MG63 (cell line): ENCODE results near the gene C16orf54. TPM values are rescaled to one million over a fixed set of nuclear protein-coding genes. Genes with fewer than 3 reads are reported as not detected.
"Not testable (repeated sequence)": the region's sequence is repeated elsewhere in the genome, so short reads cannot be mapped to it uniquely, and the experiment has no call there.

ENCODE experiments used
- DNase-seq: peaks from one replicate; pipeline ENCODE4 v3.0.0-alpha.2; 2020
- H3K27me3 ChIP-seq: fragments of 250-450 bp; sonication (Bioruptor Pico); 2 replicates; pipeline ENCODE4 v1.5.1; 2020; ENCODE audit warnings: mild to moderate bottlenecking, moderate library complexity
- H3K36me3 ChIP-seq: fragments of 250-450 bp; sonication (Bioruptor Pico); 2 replicates; pipeline ENCODE4 v1.5.1; 2020; ENCODE audit warnings: mild to moderate bottlenecking, moderate library complexity
- H3K4me3 ChIP-seq: fragments of 250-450 bp; sonication (Bioruptor Pico); 2 replicates; pipeline ENCODE4 v1.5.1; 2020; ENCODE audit warnings: mild to moderate bottlenecking, moderate library complexity
- H3K9me3 ChIP-seq: fragments of 250-450 bp; sonication (Bioruptor Pico); 2 replicates; pipeline ENCODE4 v1.5.1; 2020; ENCODE audit warnings: mild to moderate bottlenecking, moderate library complexity
- total RNA-seq: library from RNA; depleted of rRNA; stranded (reverse); fragments of >200 nt; shearing (Covaris generic); gene quantifications from 2 replicates; pipeline ENCODE4 v1.2.3, GENCODE V29; 2014; ENCODE audit warnings: low replicate concordance

C16orf54 gene
- total RNA-seq, 1 experiment from 2014 or later = not detected

DNA sequence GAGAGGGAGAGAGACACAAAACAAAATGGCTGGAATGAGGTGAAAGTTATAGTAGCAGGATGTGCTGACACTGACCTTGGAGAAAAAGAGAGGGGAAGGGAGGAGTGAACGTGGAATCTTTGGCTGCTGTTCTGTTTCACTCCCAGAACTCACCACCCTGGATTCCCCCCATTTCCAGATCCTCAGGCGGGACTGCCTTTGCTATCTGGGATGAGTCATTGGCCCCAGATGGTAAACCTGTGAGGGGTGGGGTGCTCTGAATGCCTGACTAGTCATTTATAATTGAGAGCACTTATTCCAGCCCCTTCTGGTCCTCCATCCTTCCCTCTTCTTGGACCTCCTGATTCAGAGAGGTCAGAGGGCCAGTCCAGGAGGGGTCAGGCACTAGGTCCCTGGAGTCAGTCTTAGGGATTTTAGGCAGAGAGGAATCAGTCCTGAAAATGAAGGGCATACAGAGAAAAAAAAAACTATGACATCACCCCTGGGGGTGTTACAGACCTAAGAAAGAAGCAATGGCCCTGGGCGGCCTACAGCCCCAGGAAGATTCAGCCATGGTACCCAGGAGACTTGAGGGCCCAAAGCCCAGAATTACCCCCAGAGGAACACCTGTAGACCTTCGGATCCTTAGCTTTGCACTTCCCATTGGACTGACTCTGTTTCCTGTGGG lies 30.1 kb upstream of the C16orf54 start:
- Histone ChIP-seq H3K36me3 (no peaks in the 10 kb centered on the region), H3K27me3 (peaks cover 2% of the 10 kb centered on the region; the same call in 1 of the 2 replicates), H3K9me3 (no peaks in the 10 kb centered on the region), H3K4me3 (no peak overlapping the region)
- peak; percentile 47 for DNase-seq

DNA sequence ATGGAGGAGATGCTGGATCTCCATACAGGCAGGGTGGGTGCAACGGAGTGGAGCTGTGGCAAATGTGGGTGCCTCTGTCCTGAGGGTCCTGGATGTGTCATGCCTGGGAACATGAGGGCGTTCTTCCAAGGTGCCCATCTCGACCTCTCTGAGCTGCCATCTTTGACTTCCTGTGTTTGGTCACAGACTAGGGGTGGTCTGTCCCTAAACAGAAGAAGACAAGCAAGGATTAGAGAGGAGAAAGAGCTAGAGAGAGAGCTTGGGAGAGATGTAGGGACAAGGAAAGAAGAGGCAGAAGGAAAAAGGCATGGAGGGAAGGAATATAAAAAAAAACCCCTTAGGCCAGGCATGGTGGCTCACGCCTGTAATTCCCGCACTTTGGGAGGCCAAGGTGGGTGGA lies 28.9 kb upstream of the C16orf54 start:
- H3K27me3 ChIP-seq = no peaks in the 10 kb centered on the region; the same call in 1 of the 2 replicates
- no peaks in the 10 kb centered on the region for H3K36me3 ChIP-seq
- DNase-seq = no peak

GRCh38 chr16:29772330-29772729 lies 26.5 kb upstream of the C16orf54 start:
- not testable (repeated sequence) for H3K27me3 ChIP-seq, H3K9me3 ChIP-seq, DNase-seq, H3K36me3 ChIP-seq, H3K4me3 ChIP-seq

More for the DNA sequence above, 28.9 kb upstream of the C16orf54 start:
- Histone ChIP-seq H3K4me3 (no peak overlapping the region), H3K9me3 (no peaks in the 10 kb centered on the region)

DNA sequence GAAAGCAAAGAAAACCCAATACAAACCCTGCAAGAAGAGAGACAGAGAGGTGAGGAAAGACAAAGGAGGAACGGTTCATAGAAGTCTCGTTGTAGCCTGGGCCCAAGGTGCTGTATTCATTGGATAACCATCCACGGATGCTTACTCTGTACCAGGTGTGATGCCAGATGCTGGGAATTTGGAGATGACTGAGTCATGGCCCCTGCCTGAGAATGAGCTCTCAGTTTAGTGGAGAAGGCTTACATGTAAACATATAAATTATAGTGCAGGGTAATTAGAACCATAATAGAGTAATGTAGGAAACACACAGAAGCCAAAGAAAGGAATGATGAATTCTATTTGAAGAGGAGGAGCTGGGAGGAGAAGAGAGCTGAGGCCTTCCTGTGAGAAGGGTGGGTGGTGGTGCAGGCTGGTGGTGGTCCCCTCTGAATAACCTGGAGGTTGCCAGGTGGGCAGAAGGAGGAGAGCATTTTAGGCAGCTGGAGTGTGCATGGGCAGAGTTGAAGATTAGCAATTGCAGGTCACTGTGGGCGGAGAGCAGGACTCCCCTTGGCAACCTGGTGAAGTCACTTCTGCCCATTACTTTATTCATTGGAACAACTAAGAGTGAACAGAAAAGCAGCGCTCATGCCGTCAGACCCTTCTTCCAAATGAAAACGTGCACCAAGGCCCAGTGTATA lies 24.6 kb upstream of the C16orf54 start:
- no peaks in the 10 kb centered on the region; the same call in 1 of the 2 replicates for H3K27me3 ChIP-seq
- no peaks in the 10 kb centered on the region for H3K9me3 ChIP-seq
- DNase-seq = no peak
- no peak overlapping the region for H3K4me3 ChIP-seq
- no peaks in the 10 kb centered on the region for H3K36me3 ChIP-seq

DNA sequence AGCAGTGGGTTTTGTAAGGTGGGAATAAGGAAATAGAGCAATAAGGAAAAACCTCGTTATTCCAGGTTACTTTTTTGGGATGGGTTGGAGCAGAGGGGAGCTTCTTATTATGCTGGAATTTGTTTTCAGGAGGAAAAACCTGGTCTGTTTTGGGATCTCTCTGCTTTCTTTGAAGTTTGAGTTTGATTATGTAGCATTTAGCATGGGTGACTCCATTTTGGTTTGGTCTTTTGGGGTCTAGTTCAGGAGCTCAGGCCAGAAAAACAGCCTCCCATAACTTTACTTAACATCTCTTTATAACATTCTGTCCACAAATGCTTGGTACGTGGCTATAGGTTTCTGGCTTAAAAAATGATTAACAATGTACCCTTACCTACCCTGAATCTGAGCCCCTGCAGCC lies 23.7 kb upstream of the C16orf54 start:
- H3K9me3 ChIP-seq = no peaks in the 10 kb centered on the region
- H3K36me3 ChIP-seq = no peaks in the 10 kb centered on the region
- H3K4me3 ChIP-seq = no peak overlapping the region
- H3K27me3 ChIP-seq = no peaks in the 10 kb centered on the region; the same call in 1 of the 2 replicates
- DNase-seq = no peak

DNA sequence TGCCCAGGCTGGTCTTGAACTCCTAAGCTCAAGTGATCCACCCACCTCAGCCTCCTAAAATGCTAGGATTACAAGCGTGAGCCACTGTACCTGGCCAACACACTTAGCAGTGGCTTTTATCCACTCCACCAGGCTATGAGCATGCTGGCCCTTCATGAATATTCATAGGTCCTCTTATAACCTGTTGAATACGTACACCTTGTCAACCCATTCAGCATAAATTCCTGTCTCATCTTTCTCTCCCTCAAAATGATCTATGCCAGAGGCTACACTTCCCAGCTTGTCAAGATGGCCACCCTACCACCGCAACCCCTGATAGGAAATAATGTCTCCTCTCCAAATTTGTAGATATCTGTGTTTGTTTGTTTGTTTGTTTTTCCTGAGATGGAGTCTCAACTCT lies 21.3 kb upstream of the C16orf54 start:
- H3K27me3 ChIP-seq = no peaks in the 10 kb centered on the region; the same call in 1 of the 2 replicates
- H3K36me3 ChIP-seq = no peaks in the 10 kb centered on the region
- no peak for DNase-seq
- H3K9me3 ChIP-seq = no peaks in the 10 kb centered on the region
- H3K4me3 ChIP-seq = no peak overlapping the region

- H3K9me3 ChIP-seq = no peaks in the 10 kb centered on the region
- H3K27me3 ChIP-seq = no peaks in the 10 kb centered on the region
- DNase-seq = no peak
- H3K4me3 ChIP-seq = no peak overlapping the region
- H3K36me3 ChIP-seq = no peaks in the 10 kb centered on the region
These were observed 20.8 kb upstream of the C16orf54 start for GRCh38 chr16:29766571-29766970.

DNA sequence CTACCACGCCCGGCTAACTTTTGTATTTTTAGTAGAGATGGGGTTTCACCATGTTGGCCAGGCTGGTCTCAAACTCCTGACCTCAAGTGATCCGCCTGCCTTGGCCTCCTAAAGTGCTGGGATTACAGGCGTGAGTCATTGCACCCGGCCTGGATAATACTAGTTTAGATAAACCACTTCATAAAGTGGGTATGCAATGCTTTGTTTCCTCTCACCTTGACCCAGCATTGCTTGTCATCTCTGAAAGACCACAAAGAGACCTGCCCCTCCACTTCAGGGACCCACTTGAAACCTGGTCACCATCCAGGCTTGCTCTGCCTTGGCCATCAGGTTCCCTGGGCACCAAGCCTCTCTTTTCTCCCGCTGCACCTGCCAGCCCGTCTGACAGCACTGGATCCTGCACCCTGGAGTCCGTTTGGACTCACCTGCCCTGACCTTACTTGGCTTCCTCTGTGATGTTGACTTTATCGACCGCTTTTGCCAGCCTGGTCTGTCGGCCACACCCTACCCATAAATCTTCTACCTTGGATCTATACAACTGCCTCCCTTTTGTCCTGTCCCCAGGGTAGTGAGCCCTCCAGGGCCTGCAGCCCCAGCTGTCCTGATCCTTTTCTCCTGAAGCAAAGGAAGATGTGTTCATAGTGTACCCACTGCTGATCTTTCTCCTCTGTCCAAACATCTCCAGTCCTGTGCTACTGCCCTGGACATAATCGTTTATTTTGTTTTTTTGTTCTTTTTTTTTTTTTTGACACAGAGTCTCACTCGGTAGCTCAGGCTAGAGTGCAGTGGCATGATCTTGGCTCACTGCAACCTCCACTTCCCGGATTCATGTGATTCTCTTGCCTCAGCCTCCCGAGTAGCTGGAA lies 19.6 kb upstream of the C16orf54 start:
- Histone ChIP-seq H3K27me3 (no peaks in the 10 kb centered on the region), H3K36me3 (no peaks in the 10 kb centered on the region), H3K9me3 (no peaks in the 10 kb centered on the region), H3K4me3 (no peak overlapping the region)
- DNase-seq = peak; percentile 35

DNA sequence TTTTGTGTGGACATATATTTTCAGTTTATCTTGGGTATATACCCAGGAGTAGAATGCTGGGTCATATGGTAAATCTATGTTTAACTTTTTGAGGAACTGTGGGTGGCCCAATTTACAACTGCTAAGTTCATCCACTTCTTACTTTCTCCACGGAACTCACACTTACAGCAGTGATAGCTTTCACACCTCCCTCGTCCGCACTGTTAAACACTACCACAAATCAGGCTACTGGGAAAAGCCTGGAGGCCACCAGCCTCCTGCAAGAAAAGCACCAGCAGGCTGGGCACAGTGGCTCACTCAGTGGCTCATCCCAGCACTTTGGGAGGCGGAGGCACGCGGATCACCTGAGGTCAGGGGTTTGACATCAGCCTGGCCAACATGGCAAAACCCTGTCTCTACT lies 17.5 kb upstream of the C16orf54 start:
- no peaks in the 10 kb centered on the region for H3K27me3 ChIP-seq
- H3K36me3 ChIP-seq = no peaks in the 10 kb centered on the region
- DNase-seq = no peak
- H3K9me3 ChIP-seq = no peaks in the 10 kb centered on the region
- H3K4me3 ChIP-seq = no peak overlapping the region

DNA sequence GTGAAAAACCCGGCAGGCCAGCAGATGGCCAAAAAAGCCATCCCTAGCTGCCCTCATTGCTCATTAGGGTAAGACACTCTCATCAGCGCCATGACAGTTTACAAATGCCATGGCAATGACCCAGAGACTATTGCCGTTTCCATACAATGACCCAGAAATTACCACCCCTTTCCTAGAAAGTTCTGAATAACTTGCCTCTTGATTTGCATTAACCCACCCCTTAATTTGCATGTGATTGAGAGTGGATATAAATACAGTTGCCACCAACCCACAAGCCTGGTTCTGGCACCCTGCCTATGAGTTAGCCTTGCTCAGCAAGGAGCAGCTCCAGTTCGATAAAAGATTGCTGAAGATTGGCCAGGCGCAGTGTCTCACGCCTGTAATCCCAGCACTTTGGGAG lies 16.1 kb upstream of the C16orf54 start:
- Histone ChIP-seq H3K9me3 (no peaks in the 10 kb centered on the region), H3K27me3 (no peaks in the 10 kb centered on the region), H3K36me3 (no peaks in the 10 kb centered on the region), H3K4me3 (no peak overlapping the region)
- DNase-seq = no peak

DNA sequence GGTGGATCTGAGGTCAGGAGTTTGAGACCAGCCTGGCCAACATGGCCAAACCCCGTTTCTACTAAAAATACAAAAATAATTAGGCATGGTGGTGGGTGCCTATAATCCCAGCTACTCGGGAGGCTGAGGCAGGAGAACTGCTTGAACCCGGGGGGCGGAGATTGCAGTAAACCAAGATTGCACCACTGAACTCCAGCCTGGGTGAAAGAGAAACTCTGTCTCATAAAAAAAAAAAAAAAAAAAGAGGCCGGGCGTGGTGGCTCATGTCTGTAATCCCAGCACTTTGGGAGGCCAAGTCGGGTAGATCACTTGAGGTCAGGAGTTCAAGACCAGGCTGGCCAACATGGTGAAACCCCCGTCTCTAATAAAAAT lies 15.5 kb upstream of the C16orf54 start:
- H3K36me3 ChIP-seq, DNase-seq, H3K9me3 ChIP-seq, H3K27me3 ChIP-seq, H3K4me3 ChIP-seq: not testable (repeated sequence)

- no peaks in the 10 kb centered on the region for H3K36me3 ChIP-seq
- no peaks in the 10 kb centered on the region for H3K9me3 ChIP-seq
- no peaks in the 10 kb centered on the region for H3K27me3 ChIP-seq
- no peak overlapping the region for H3K4me3 ChIP-seq
- no peak for DNase-seq
These were observed 14.9 kb upstream of the C16orf54 start for GRCh38 chr16:29760567-29761279.

GRCh38 chr16:29757950-29758466 lies 12.2 kb upstream of the C16orf54 start:
- DNase-seq = peak; percentile 34
- no peaks in the 10 kb centered on the region for H3K27me3 ChIP-seq
- no peaks in the 10 kb centered on the region for H3K9me3 ChIP-seq
- no peaks in the 10 kb centered on the region for H3K36me3 ChIP-seq
- no peak overlapping the region for H3K4me3 ChIP-seq

DNA sequence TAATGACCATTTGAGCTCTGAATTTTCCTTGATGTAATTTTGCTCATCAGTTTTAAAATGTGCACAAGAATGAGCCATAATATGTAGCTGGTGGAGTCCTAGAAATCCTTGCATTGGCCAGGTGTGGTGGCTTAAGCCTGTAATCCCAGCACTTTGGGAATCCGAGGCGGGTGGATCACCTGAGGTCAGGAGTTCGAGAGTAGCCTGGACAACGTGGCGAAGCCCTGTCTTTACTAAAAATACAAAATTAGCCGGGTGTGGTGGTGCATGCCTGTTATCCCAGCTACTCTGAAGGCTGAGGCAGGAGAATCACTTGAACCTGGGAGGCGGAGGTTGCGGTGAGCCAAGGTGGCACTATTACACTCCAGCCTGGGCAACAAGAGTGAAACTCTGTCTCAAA lies 11.3 kb upstream of the C16orf54 start:
- not testable (repeated sequence) for DNase-seq, H3K36me3 ChIP-seq, H3K9me3 ChIP-seq, H3K4me3 ChIP-seq, H3K27me3 ChIP-seq

DNA sequence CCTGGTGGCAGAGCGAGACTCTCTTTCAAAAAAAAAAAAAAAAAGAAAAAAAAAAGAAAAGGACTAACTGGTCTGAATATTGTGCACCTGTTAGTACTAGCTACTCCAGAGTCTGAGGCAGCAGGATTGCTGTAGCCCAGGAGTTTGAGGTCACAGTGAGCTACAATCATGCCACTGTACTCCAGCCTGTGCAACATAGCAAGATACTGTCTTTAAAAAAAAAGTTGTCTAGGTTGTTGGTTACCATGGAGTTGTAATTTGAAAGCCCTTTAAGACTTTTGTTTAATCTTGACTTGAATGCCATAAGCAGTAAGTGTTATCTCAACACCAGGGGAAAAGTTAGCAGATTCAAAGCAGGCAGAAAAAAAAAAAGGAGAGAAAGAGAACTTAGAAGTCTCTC lies 10.9 kb upstream of the C16orf54 start:
- H3K4me3 ChIP-seq = no peak overlapping the region
- H3K36me3 ChIP-seq = no peaks in the 10 kb centered on the region
- no peaks in the 10 kb centered on the region for H3K9me3 ChIP-seq
- DNase-seq = no peak
- H3K27me3 ChIP-seq = no peaks in the 10 kb centered on the region; the same call in 1 of the 2 replicates

GRCh38 chr16:29753516-29753915 lies 7.7 kb upstream of the C16orf54 start:
- H3K36me3 ChIP-seq = no peaks in the 10 kb centered on the region
- no peaks in the 10 kb centered on the region for H3K9me3 ChIP-seq
- no peaks in the 10 kb centered on the region; the same call in 1 of the 2 replicates for H3K27me3 ChIP-seq
- H3K4me3 ChIP-seq = no peak overlapping the region
- no peak for DNase-seq

GRCh38 chr16:29748760-29749149 lies 3.0 kb upstream of the C16orf54 start:
- not testable (repeated sequence) for H3K27me3 ChIP-seq, DNase-seq, H3K9me3 ChIP-seq, H3K4me3 ChIP-seq, H3K36me3 ChIP-seq
